DOHH2 (cell line): ENCODE data around the gene FAM81A.

Experiments used
- H3F3A ChIP-seq: fragments of 200-600 bp; sonication (generic), shearing (Covaris generic); 2 replicates; pipeline ENCODE4 v1.6.0; 2016; ENCODE audit warnings: antibody characterized with exemption, mild to moderate bottlenecking; ENCODE audit not compliant: control insufficient read depth, insufficient read depth
- H3K27ac ChIP-seq: fragments of 200-600 bp; sonication (generic); 2 replicates; pipeline ENCODE4 v1.5.1; 2014; ENCODE audit warnings: low read depth, mild to moderate bottlenecking, low read length, moderate library complexity
- H3K27me3 ChIP-seq: fragments of 200-600 bp; sonication (generic); 2 replicates; pipeline ENCODE4 v1.6.1; 2014; ENCODE audit warnings: mild to moderate bottlenecking, low read length, mixed read lengths; ENCODE audit not compliant: control insufficient read depth
- H3K36me3 ChIP-seq: fragments of 200-600 bp; sonication (generic); 2 replicates; pipeline ENCODE4 v1.6.1; 2014; ENCODE audit warnings: mild to moderate bottlenecking, low read length, moderate library complexity, mixed read lengths; ENCODE audit not compliant: control insufficient read depth
- H3K4me1 ChIP-seq: fragments of 200-600 bp; sonication (generic); 2 replicates; pipeline ENCODE4 v1.6.1; 2014; ENCODE audit warnings: mild to moderate bottlenecking, low read length, mixed read lengths; ENCODE audit not compliant: control insufficient read depth
- H3K4me2 ChIP-seq: fragments of 200-600 bp; sonication (generic); 2 replicates; pipeline ENCODE4 v1.6.0; 2014; ENCODE audit warnings: mild to moderate bottlenecking, low read length, moderate library complexity
- H3K4me3 ChIP-seq: fragments of 200-600 bp; sonication (generic); 2 replicates; pipeline ENCODE4 v1.5.1; 2014; ENCODE audit warnings: mild to moderate bottlenecking, low read length, mixed read lengths
- H3K79me2 ChIP-seq: fragments of 200-600 bp; sonication (generic); 2 replicates; pipeline ENCODE4 v1.6.1; 2014; ENCODE audit warnings: mild to moderate bottlenecking, low read length, mixed read lengths; ENCODE audit not compliant: control insufficient read depth
- H3K9me2 ChIP-seq: fragments of 200-600 bp; sonication (generic); replicated peaks from 2 replicates; pipeline ENCODE4 v1.6.1; 2014; ENCODE audit warnings: mild to moderate bottlenecking, low read length, mixed read lengths; ENCODE audit not compliant: control insufficient read depth
- H3K9me3 ChIP-seq: fragments of 200-600 bp; sonication (generic); 2 replicates; pipeline ENCODE4 v1.6.1; 2014; ENCODE audit warnings: antibody characterized with exemption, low read length, mixed read lengths; ENCODE audit not compliant: control insufficient read depth, insufficient read depth
- H4K20me1 ChIP-seq: fragments of 200-600 bp; sonication (generic); 2 replicates; pipeline ENCODE4 v1.6.0; 2014; ENCODE audit warnings: low read depth, mild to moderate bottlenecking, antibody characterized with exemption, low read length, moderate library complexity; ENCODE audit not compliant: control insufficient read depth, insufficient read depth
- EZH2phosphoT487 ChIP-seq: fragments of 200-600 bp; sonication (generic); IDR thresholded peaks from 2 replicates; pipeline ENCODE4 v1.6.1; 2017; ENCODE audit warnings: borderline replicate concordance, mild to moderate bottlenecking, antibody characterized with exemption, low read length, moderate library complexity, mixed read lengths
- TF ChIP-seq, protein P1 (sequence below): fragments of 200-600 bp; sonication (generic); IDR thresholded peaks from one replicate; pipeline ENCODE4 v1.5.1; 2014; ENCODE audit warnings: antibody characterized with exemption, mild to moderate bottlenecking, low read depth, low read length; ENCODE audit not compliant: poor library complexity, severe bottlenecking

The FAM81A gene

DNA sequence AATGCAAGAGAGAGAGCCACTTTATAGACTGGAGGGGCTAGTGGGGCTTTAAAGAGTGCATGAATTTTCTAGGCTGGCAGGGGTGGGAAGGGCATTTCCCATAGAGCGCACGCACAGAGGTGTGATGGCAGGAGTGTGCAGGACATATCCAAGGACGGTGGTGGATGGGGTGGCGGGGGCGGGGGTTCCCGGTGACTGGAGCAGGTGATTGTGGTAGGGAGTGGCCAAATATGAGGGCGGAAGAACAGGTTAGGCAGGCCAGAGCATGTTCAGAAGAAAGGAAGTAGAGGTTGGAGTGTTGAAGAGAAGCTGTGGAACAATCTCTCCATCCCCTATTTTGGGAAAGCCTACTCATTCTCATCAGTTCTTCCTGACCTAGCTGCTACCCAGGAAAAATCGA lies 18.1 kb downstream of the FAM81A start:
- H3K79me2 ChIP-seq: no peaks in the 10 kb centered on the region
- TF ChIP-seq EZH2phosphoT487: no peak
- TF ChIP-seq, protein P1, sequence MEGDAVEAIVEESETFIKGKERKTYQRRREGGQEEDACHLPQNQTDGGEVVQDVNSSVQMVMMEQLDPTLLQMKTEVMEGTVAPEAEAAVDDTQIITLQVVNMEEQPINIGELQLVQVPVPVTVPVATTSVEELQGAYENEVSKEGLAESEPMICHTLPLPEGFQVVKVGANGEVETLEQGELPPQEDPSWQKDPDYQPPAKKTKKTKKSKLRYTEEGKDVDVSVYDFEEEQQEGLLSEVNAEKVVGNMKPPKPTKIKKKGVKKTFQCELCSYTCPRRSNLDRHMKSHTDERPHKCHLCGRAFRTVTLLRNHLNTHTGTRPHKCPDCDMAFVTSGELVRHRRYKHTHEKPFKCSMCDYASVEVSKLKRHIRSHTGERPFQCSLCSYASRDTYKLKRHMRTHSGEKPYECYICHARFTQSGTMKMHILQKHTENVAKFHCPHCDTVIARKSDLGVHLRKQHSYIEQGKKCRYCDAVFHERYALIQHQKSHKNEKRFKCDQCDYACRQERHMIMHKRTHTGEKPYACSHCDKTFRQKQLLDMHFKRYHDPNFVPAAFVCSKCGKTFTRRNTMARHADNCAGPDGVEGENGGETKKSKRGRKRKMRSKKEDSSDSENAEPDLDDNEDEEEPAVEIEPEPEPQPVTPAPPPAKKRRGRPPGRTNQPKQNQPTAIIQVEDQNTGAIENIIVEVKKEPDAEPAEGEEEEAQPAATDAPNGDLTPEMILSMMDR: no peak
- H4K20me1 ChIP-seq: no peaks in the 10 kb centered on the region

DNA sequence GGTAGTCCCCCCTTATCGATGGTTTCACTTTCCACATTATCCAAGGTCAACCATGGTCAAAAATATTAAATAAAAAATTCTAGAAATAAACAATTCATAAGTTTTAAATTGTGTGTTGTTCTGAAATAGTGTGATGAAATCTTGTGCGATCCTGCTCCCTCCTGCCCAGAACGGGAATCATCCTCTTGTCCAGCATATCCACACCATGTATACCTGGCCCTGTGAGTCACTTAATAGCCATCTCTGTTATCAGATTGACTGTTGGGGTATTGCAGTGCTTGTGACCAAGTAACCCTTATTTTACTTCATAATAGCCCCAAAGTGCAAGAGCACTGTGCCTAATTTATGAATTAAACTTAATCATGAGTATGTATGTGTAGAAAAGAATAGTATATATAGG lies 19.1 kb downstream of the FAM81A start:
- H3K9me2 ChIP-seq: no peaks in the 10 kb centered on the region
- no peaks in the 10 kb centered on the region for H3F3A ChIP-seq
- H3K27ac ChIP-seq: no peak overlapping the region
- H3K4me2 ChIP-seq: no peak overlapping the region
- H3K4me1 ChIP-seq: no peaks in the 10 kb centered on the region
- no peaks in the 10 kb centered on the region for H3K9me3 ChIP-seq
- no peak overlapping the region for H3K4me3 ChIP-seq
- TF ChIP-seq, protein P1: no peak
- no peak for TF ChIP-seq EZH2phosphoT487
- no peaks in the 10 kb centered on the region for H3K27me3 ChIP-seq
- no peaks in the 10 kb centered on the region for H4K20me1 ChIP-seq
- peaks cover 28% of the 10 kb centered on the region for H3K36me3 ChIP-seq
- no peaks in the 10 kb centered on the region for H3K79me2 ChIP-seq

More for the DNA sequence above, 18.1 kb downstream of the FAM81A start:
- Histone ChIP-seq H3K27ac (no peak overlapping the region), H3K4me1 (no peaks in the 10 kb centered on the region), H3K27me3 (no peaks in the 10 kb centered on the region), H3K9me3 (no peaks in the 10 kb centered on the region), H3K4me2 (no peak overlapping the region), H3K9me2 (no peaks in the 10 kb centered on the region), H3K4me3 (no peak overlapping the region), H3F3A (no peaks in the 10 kb centered on the region), H3K36me3 (peaks cover 20% of the 10 kb centered on the region)

DNA sequence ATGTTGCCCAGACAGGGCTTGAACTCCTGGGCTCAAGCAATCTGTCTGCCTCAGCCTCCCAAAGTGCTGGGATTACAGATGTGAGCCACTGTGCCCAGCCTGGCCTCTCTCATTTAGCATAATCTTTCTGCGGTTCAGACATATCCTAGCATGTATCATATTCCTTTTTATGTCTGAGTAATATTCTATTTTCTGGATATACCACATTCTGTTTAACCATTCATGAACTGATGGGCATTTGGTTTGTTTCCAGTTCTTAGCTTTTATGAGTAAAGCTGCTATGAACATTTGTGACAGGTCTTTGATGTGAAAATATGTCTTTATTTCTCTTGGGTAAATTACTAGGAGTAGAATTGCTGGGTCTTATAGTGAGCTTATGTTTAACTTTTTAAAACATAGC lies 23.5 kb downstream of the FAM81A start:
- Histone ChIP-seq H3K36me3 (peaks cover 52% of the 10 kb centered on the region), H3F3A (no peaks in the 10 kb centered on the region), H3K9me3 (no peaks in the 10 kb centered on the region), H3K27me3 (no peaks in the 10 kb centered on the region), H3K4me2 (no peak overlapping the region), H3K9me2 (no peaks in the 10 kb centered on the region), H3K27ac (no peak overlapping the region), H4K20me1 (no peaks in the 10 kb centered on the region), H3K4me3 (no peak overlapping the region), H3K4me1 (no peaks in the 10 kb centered on the region), H3K79me2 (no peaks in the 10 kb centered on the region)
- no peak for TF ChIP-seq EZH2phosphoT487
- TF ChIP-seq, protein P1: no peak
